Mesendoderm (in vitro differentiated cells): Measurements from ENCODE around the gene OR52N1.

ENCODE experiments used
- DNase-seq: peaks from one replicate; pipeline ENCODE4 v3.0.0; 2013
- H2AK5ac ChIP-seq: 2 replicates; pipeline ENCODE4 v1.6.1; 2013; ENCODE audit warnings: low read length, inconsistent platforms
- H2BK120ac ChIP-seq: 2 replicates; pipeline ENCODE4 v1.6.1; 2013; ENCODE audit warnings: low read depth, mild to moderate bottlenecking, low read length, moderate library complexity, mixed read lengths
- H2BK15ac ChIP-seq: replicated peaks from 2 replicates; pipeline ENCODE4 v1.6.1; 2013; ENCODE audit warnings: low read depth, mild to moderate bottlenecking, moderate library complexity
- H2BK5ac ChIP-seq: 2 replicates; pipeline ENCODE4 v1.6.1; 2013; ENCODE audit warnings: low read length, inconsistent platforms
- H3K18ac ChIP-seq: 2 replicates; pipeline ENCODE4 v1.6.1; 2013; ENCODE audit warnings: mild to moderate bottlenecking, low read length, mixed read lengths
- H3K23ac ChIP-seq: one replicate; pipeline ENCODE4 v1.6.1; 2013; ENCODE audit warnings: low read length
- H3K27ac ChIP-seq: 2 replicates; pipeline ENCODE4 v1.5.1; 2013; ENCODE audit warnings: low read depth, mild to moderate bottlenecking, inconsistent platforms, low read length, moderate library complexity
- H3K27me3 ChIP-seq: 2 replicates; pipeline ENCODE4 v1.6.1; 2013; ENCODE audit warnings: low read length, control low read depth, mild to moderate bottlenecking, inconsistent platforms; ENCODE audit not compliant: insufficient read depth, poor library complexity
- H3K36me3 ChIP-seq: 2 replicates; pipeline ENCODE4 v1.6.1; 2013; ENCODE audit warnings: low read length, inconsistent platforms; ENCODE audit not compliant: control insufficient read depth, insufficient read depth
- H3K4ac ChIP-seq: one replicate; pipeline ENCODE4 v1.6.1; 2013; ENCODE audit warnings: low read depth, mild to moderate bottlenecking, low read length, moderate library complexity
- H3K4me1 ChIP-seq: 2 replicates; pipeline ENCODE4 v1.6.1; 2013; ENCODE audit warnings: low read depth, low read length, inconsistent platforms; ENCODE audit not compliant: control insufficient read depth
- H3K4me2 ChIP-seq: 2 replicates; pipeline ENCODE4 v1.6.1; 2013; ENCODE audit warnings: low read length
- H3K4me3 ChIP-seq: 2 replicates; pipeline ENCODE4 v1.5.1; 2013; ENCODE audit warnings: mild to moderate bottlenecking, low read length
- H3K56ac ChIP-seq: one replicate; pipeline ENCODE4 v1.6.1; 2013; ENCODE audit warnings: low read length
- H3K79me1 ChIP-seq: 2 replicates; pipeline ENCODE4 v1.6.1; 2013; ENCODE audit warnings: low read length, inconsistent platforms
- H3K79me2 ChIP-seq: 2 replicates; pipeline ENCODE4 v1.6.1; 2013; ENCODE audit warnings: mild to moderate bottlenecking, low read length; ENCODE audit not compliant: control insufficient read depth, insufficient read depth
- H3K9ac ChIP-seq: 2 replicates; pipeline ENCODE4 v1.6.1; 2013; ENCODE audit warnings: low read length, inconsistent platforms
- H4K5ac ChIP-seq: one replicate; pipeline ENCODE4 v1.6.1; 2013; ENCODE audit warnings: low read length
- H4K8ac ChIP-seq: one replicate; pipeline ENCODE4 v1.6.1; 2013; ENCODE audit warnings: low read depth, mild to moderate bottlenecking, control low read depth, low read length, moderate library complexity
- WGBS: extraction: QIAGEN DNeasy Blood & Tissue Kit; methylation state at CpG from one replicate; pipeline ENCODE4 v1.1.7; 2013; ENCODE audit warnings: low lambda C conversion rate, missing lambda C conversion rate; ENCODE audit not compliant: insufficient coverage; ENCODE audit errors: extremely low coverage; 5-methylcytosine and 5-hydroxymethylcytosine counted together

The OR52N1 gene

GRCh38 chr11:5746614-5747013 lies 44.5 kb downstream of the OR52N1 start:
- H4K5ac ChIP-seq = no peak overlapping the region
- DNase-seq = no peak
- H2BK120ac ChIP-seq = no peak overlapping the region
- H2BK15ac ChIP-seq = no peak overlapping the region
- no peak overlapping the region for H3K27ac ChIP-seq
- no peaks in the 10 kb centered on the region for H3K79me1 ChIP-seq
- no peak overlapping the region for H3K18ac ChIP-seq
- no peaks in the 10 kb centered on the region for H3K4me1 ChIP-seq
- no peaks in the 10 kb centered on the region for H3K79me2 ChIP-seq
- no peak overlapping the region for H4K8ac ChIP-seq
- no peaks in the 10 kb centered on the region for H3K27me3 ChIP-seq
- no peak overlapping the region for H3K9ac ChIP-seq
- H2AK5ac ChIP-seq = no peak overlapping the region
- H3K56ac ChIP-seq = no peak overlapping the region
- no peak overlapping the region for H2BK5ac ChIP-seq
- H3K4me2 ChIP-seq = no peak overlapping the region
- no peak overlapping the region for H3K23ac ChIP-seq
- H3K36me3 ChIP-seq = no peaks in the 10 kb centered on the region
- WGBS = no CpG with 5 or more reads among the region's 3 CpGs
- H3K4ac ChIP-seq = no peak overlapping the region
- H3K4me3 ChIP-seq = no peak overlapping the region

- H3K18ac ChIP-seq = no peak overlapping the region
- no peak overlapping the region for H3K27ac ChIP-seq
Observed at GRCh38 chr11:5738431-5738830, 52.6 kb downstream of the OR52N1 start.

GRCh38 chr11:5737670-5738392 lies 53.2 kb downstream of the OR52N1 start:
- H3K18ac ChIP-seq = no peak overlapping the region

More at GRCh38 chr11:5738431-5738830, 52.6 kb downstream of the OR52N1 start:
- no peaks in the 10 kb centered on the region for H3K27me3 ChIP-seq
- no peak overlapping the region for H4K5ac ChIP-seq
- no peak for DNase-seq
- no peaks in the 10 kb centered on the region for H3K4me1 ChIP-seq
- H3K79me2 ChIP-seq = no peaks in the 10 kb centered on the region
- no CpG with 5 or more reads among the region's 1 CpG for WGBS
- no peak overlapping the region for H4K8ac ChIP-seq
- no peak overlapping the region for H3K56ac ChIP-seq
- H2BK120ac ChIP-seq = no peak overlapping the region
- H2BK5ac ChIP-seq = no peak overlapping the region
- no peaks in the 10 kb centered on the region for H3K79me1 ChIP-seq
- H3K4ac ChIP-seq = no peak overlapping the region
- no peak overlapping the region for H2BK15ac ChIP-seq
- no peak overlapping the region for H3K4me3 ChIP-seq
- H3K23ac ChIP-seq = no peak overlapping the region
- H3K4me2 ChIP-seq = no peak overlapping the region
- no peaks in the 10 kb centered on the region for H3K36me3 ChIP-seq
- no peak overlapping the region for H2AK5ac ChIP-seq
- H3K9ac ChIP-seq = no peak overlapping the region

GRCh38 chr11:5737091-5737490 lies 54.0 kb downstream of the OR52N1 start:
- H2AK5ac ChIP-seq = no peak overlapping the region
- no peaks in the 10 kb centered on the region for H3K27me3 ChIP-seq
- H4K5ac ChIP-seq = no peak overlapping the region
- H3K18ac ChIP-seq = no peak overlapping the region
- no peak overlapping the region for H3K4ac ChIP-seq
- H3K4me2 ChIP-seq = no peak overlapping the region
- H3K36me3 ChIP-seq = no peaks in the 10 kb centered on the region
- H3K56ac ChIP-seq = no peak overlapping the region
- no peak overlapping the region for H4K8ac ChIP-seq
- no peaks in the 10 kb centered on the region for H3K4me1 ChIP-seq
- H3K23ac ChIP-seq = no peak overlapping the region
- H3K27ac ChIP-seq = no peak overlapping the region
- no peak overlapping the region for H3K4me3 ChIP-seq
- H2BK5ac ChIP-seq = no peak overlapping the region
- H2BK120ac ChIP-seq = no peak overlapping the region
- no peak for DNase-seq
- H3K79me2 ChIP-seq = no peaks in the 10 kb centered on the region
- H3K79me1 ChIP-seq = no peaks in the 10 kb centered on the region
- no peak overlapping the region for H2BK15ac ChIP-seq
- H3K9ac ChIP-seq = no peak overlapping the region

More at GRCh38 chr11:5737670-5738392, 53.2 kb downstream of the OR52N1 start:
- Histone ChIP-seq H2BK120ac (no peak overlapping the region), H2AK5ac (no peak overlapping the region), H3K27me3 (no peaks in the 10 kb centered on the region), H4K5ac (no peak overlapping the region), H3K4me3 (no peak overlapping the region), H3K56ac (no peak overlapping the region), H3K79me2 (no peaks in the 10 kb centered on the region), H3K4ac (no peak overlapping the region), H3K79me1 (no peaks in the 10 kb centered on the region), H3K27ac (no peak overlapping the region), H3K4me2 (no peak overlapping the region), H3K36me3 (no peaks in the 10 kb centered on the region), H4K8ac (no peak overlapping the region), H3K4me1 (no peaks in the 10 kb centered on the region), H2BK5ac (no peak overlapping the region), H3K23ac (no peak overlapping the region), H2BK15ac (no peak overlapping the region), H3K9ac (no peak overlapping the region)
- WGBS = no CpG with 5 or more reads among the region's 6 CpGs
- DNase-seq = no peak
